CD14-positive monocyte (primary cell): ENCODE data around the gene ZNRF1. TPM values are rescaled to one million over a fixed set of nuclear protein-coding genes. Genes with fewer than 3 reads are reported as not detected.
A peak's percentile ranks its signal among the peaks of the same experiment; 100 is the strongest.

Source experiments
- DNase-seq, 3 donors: peaks; one replicate each; pipeline ENCODE4 v3.0.0-alpha.2; 2011 to 2022
- H2AFZ ChIP-seq: 2 replicates; pipeline ENCODE4 v1.6.0; 2012; ENCODE audit warnings: mild to moderate bottlenecking, low read depth, low read length, inconsistent platforms; ENCODE audit not compliant: insufficient read depth, poor library complexity, severe bottlenecking
- H3K27ac ChIP-seq, 2 donors: 1 replicate in 1 of 2; 2 replicates in 1 of 2; pipeline ENCODE4 v1.5.1; 2012 to 2013; ENCODE audit warnings: low read length in 2 of 2, control low read depth in 1 of 2, inconsistent platforms in 1 of 2, low read depth in 1 of 2, mild to moderate bottlenecking in 1 of 2
- H3K27me3 ChIP-seq, 2 donors: one replicate each; pipeline versions ENCODE4 v1.6.0 to v1.6.1; 2011 to 2013; ENCODE audit warnings: low read length in 2 of 2; ENCODE audit not compliant: control insufficient read depth in 2 of 2, insufficient read depth in 2 of 2
- H3K36me3 ChIP-seq, 2 donors: replicated peaks in 1 of 2; 1 replicate in 1 of 2; 2 replicates in 1 of 2; pipeline versions ENCODE4 v1.5.1 to v1.6.1; 2012 to 2013; ENCODE audit warnings: low read length in 2 of 2, control low read depth in 1 of 2, inconsistent platforms in 1 of 2, mild to moderate bottlenecking in 1 of 2; ENCODE audit not compliant: insufficient read depth in 2 of 2, control insufficient read depth in 1 of 2
- H3K4me1 ChIP-seq, 2 donors: 1 replicate in 1 of 2; 2 replicates in 1 of 2; pipeline versions ENCODE4 v1.5.1 to v1.6.1; 2012 to 2013; ENCODE audit warnings: low read length in 2 of 2, control low read depth in 1 of 2, inconsistent platforms in 1 of 2, mild to moderate bottlenecking in 1 of 2, moderate library complexity in 1 of 2; ENCODE audit not compliant: insufficient read depth in 2 of 2, control insufficient read depth in 1 of 2
- H3K4me2 ChIP-seq: replicated peaks from 2 replicates; pipeline ENCODE3; 2012; ENCODE audit warnings: low read length, moderate library complexity, mild to moderate bottlenecking; ENCODE audit not compliant: poor library complexity, severe bottlenecking; ENCODE audit errors: extremely low read depth
- H3K4me3 ChIP-seq, 3 experiments: fragments of 200-600 bp in 1 of 3; sonication (generic) in 1 of 3; replicated peaks in 1 of 3; 1 replicate in 2 of 3; 2 replicates in 1 of 3; pipeline ENCODE4 v1.5.1; 2011 to 2013; ENCODE audit warnings: low read length in 3 of 3, mild to moderate bottlenecking in 3 of 3, control low read depth in 2 of 3, low read depth in 2 of 3, inconsistent platforms in 1 of 3, moderate library complexity in 1 of 3
- H3K79me2 ChIP-seq: 2 replicates; pipeline ENCODE4 v1.6.0; 2012; ENCODE audit warnings: mild to moderate bottlenecking, control low read depth, inconsistent platforms, low read length, moderate library complexity; ENCODE audit not compliant: insufficient read depth
- H3K9ac ChIP-seq: 2 replicates; pipeline ENCODE4 v1.6.0; 2017; ENCODE audit warnings: low read length, mild to moderate bottlenecking; ENCODE audit not compliant: insufficient read depth, poor library complexity, severe bottlenecking
- H3K9me3 ChIP-seq, 2 donors: replicated peaks in 1 of 2; 1 replicate in 1 of 2; 2 replicates in 1 of 2; pipeline versions ENCODE4 v1.5.1 to v1.6.1; 2012 to 2013; ENCODE audit warnings: low read length in 2 of 2, control low read depth in 1 of 2; ENCODE audit not compliant: control insufficient read depth in 1 of 2, insufficient read depth in 1 of 2
- H4K20me1 ChIP-seq: 2 replicates; pipeline ENCODE4 v1.6.0; 2012; ENCODE audit warnings: mild to moderate bottlenecking, low read length, control low read depth, moderate library complexity; ENCODE audit not compliant: insufficient read depth
- H3K27ac Mint-ChIP-seq, 7 donors: one replicate each; pipeline ENCODE4 v1.8.0; 2020; ENCODE audit warnings: mild to moderate bottlenecking in 7 of 7, mixed read lengths in 7 of 7, moderate library complexity in 6 of 7, inconsistent platforms in 2 of 7
- H3K27me3 Mint-ChIP-seq, 3 donors: one replicate each; pipeline ENCODE4 v1.8.0; 2021 to 2022; ENCODE audit warnings: low read depth in 3 of 3, mild to moderate bottlenecking in 3 of 3, mixed read lengths in 3 of 3, moderate library complexity in 3 of 3, inconsistent platforms in 1 of 3
- H3K36me3 Mint-ChIP-seq, 2 donors: one replicate each; pipeline ENCODE4 v1.8.0; 2020; ENCODE audit warnings: mixed read lengths in 2 of 2, inconsistent platforms in 1 of 2, mild to moderate bottlenecking in 1 of 2
- H3K4me1 Mint-ChIP-seq: one replicate; pipeline ENCODE4 v1.8.0; 2020; ENCODE audit warnings: mild to moderate bottlenecking, mixed read lengths
- H3K4me3 Mint-ChIP-seq, 2 donors: one replicate each; pipeline ENCODE4 v1.8.0; 2020; ENCODE audit warnings: mild to moderate bottlenecking in 2 of 2, mixed read lengths in 2 of 2, moderate library complexity in 1 of 2
- H3K9me3 Mint-ChIP-seq, 7 donors: one replicate each; pipeline ENCODE4 v1.8.0; 2020 to 2022; ENCODE audit warnings: mixed read lengths in 7 of 7, mild to moderate bottlenecking in 6 of 7, moderate library complexity in 6 of 7, inconsistent platforms in 2 of 7
- CTCF ChIP-seq: fragments of 200-600 bp; IDR thresholded peaks from one replicate; pipeline ENCODE4 v1.8.0; 2022; ENCODE audit warnings: antibody characterized with exemption, mild to moderate bottlenecking
- WGBS: methylation state at CpG from one replicate; pipeline ENCODE4 v1.1.5; 2013; ENCODE audit warnings: missing lambda C conversion rate; ENCODE audit not compliant: insufficient coverage; 5-methylcytosine and 5-hydroxymethylcytosine counted together
- intact Hi-C, 2 donors: fragments of 100-400 bp; cut with micrococcal nuclease; formaldehyde crosslinking; loops; one replicate each; pipeline versions ENCODE4 v1.15.0 to v1.15.1; 2023
- polyA plus RNA-seq, 3 donors: library from polyadenylated mRNA; depleted of rRNA in 1 of 3; unstranded in 2 of 3; stranded (reverse) in 1 of 3; fragments of 300-500 nt in 2 of 3; fragments of >200 nt in 1 of 3; fragmentation: Illumina TruSeq in 2 of 3; gene quantifications; 1 replicate in 2 of 3; 2 replicates in 1 of 3; pipeline ENCODE4 v1.2.3, GENCODE V29; 2012 to 2021

Gene ZNRF1
- polyA plus RNA-seq, 3 donors: 1.9 to 5.3 (median 4.3) TPM

GRCh38 chr16:75072239-75072947, 73.6 kb downstream of the ZNRF1 start:
- Histone ChIP-seq H3K4me3 (no peak overlapping the region), H3K27me3 (no peaks in the 10 kb centered on the region), H3K4me1 (peaks cover 25 to 27% of the 10 kb centered on the region in 2 donors), H3K36me3 (no peaks in the 10 kb centered on the region), H3K9ac (no peak overlapping the region), H3K9me3 (no peaks in the 10 kb centered on the region), H3K79me2 (peaks cover 70% of the 10 kb centered on the region), H4K20me1 (peaks cover 19% of the 10 kb centered on the region), H3K4me2 (no peak overlapping the region), H2AFZ (no peak overlapping the region), H3K27ac (no peak overlapping the region)
- Mint-ChIP-seq H3K27me3 (peaks cover 0 to 3% (median 0%) of the 10 kb centered on the region in 3 donors), H3K9me3 (peaks cover 0 to 3% (median 0%) of the 10 kb centered on the region in 7 donors), H3K36me3 (peaks cover 0 to 3% of the 10 kb centered on the region in 2 donors), H3K4me3 (no peak overlapping the region), H3K27ac (no peak overlapping the region), H3K4me1 (peaks cover 42% of the 10 kb centered on the region)
- 94% methylated on average over 1 of the region's 2 CpGs for WGBS
- intact Hi-C loops: no loop called here
- DNase-seq: no peak
- no peak for TF ChIP-seq CTCF

DNA sequence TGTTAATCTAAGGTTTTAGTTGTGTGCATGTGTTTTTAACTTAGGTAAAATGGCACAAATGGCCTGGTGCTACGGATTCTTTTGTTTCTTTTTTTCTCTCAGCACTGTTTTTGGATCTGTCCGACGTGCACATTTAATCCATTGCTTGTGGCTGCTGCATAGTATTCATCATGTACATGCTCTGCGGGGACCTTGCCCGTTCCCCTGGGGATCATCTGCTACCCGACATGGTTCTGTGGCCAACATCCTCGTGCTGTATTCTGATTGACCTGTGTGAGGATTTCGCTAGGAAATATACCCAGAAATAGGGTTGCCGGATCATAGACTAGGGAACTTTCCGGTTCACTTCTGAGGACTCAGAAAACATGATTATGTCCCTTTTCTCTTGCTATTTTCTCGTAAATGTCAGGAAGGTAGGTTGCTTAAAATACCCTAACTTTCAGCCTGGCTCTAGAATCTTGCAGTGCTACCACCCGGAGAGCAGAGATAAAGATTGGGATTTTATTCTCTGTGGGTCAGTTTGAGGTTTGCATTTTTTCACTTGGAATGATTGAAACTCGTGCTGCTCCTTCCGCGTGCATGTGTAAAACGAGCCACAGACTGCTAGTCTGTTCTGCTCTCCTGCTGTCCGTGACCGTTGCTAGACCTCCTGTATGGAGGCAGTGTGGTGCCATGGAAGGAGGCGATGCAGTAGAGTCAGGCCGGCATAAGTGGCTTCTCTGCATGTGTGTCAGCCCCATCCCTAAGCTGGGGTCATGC, 74.9 kb downstream of the ZNRF1 start:
- 61% methylated on average over 18 of the region's 20 CpGs for WGBS
- intact Hi-C loops: no loop called here
- H3K27ac Mint-ChIP-seq: peak overlapping the region in 1 of 7 donors; percentile 21

More for the DNA sequence above, 74.9 kb downstream of the ZNRF1 start:
- DNase-seq: no peak
- Histone ChIP-seq H3K4me2 (no peak overlapping the region), H3K9me3 (no peaks in the 10 kb centered on the region), H3K36me3 (no peaks in the 10 kb centered on the region), H3K4me1 (peaks cover 24 to 29% of the 10 kb centered on the region in 2 donors), H3K27me3 (no peaks in the 10 kb centered on the region), H2AFZ (no peak overlapping the region), H4K20me1 (peaks cover 13% of the 10 kb centered on the region), H3K79me2 (peaks cover 72% of the 10 kb centered on the region), H3K9ac (no peak overlapping the region), H3K27ac (no peak overlapping the region), H3K4me3 (no peak overlapping the region)
- H3K36me3 Mint-ChIP-seq: peaks cover 0 to 3% of the 10 kb centered on the region in 2 donors
- TF ChIP-seq CTCF: no peak
- peaks cover 0 to 3% (median 0%) of the 10 kb centered on the region in 7 donors for H3K9me3 Mint-ChIP-seq
- peaks cover 45% of the 10 kb centered on the region for H3K4me1 Mint-ChIP-seq
- peaks cover 0 to 3% (median 0%) of the 10 kb centered on the region in 3 donors for H3K27me3 Mint-ChIP-seq
- H3K4me3 Mint-ChIP-seq: no peak overlapping the region
